ENCODE data around the gene TAF1L.

TAF1L gene

GRCh38 chr9:32589083-32589723 is 46.3 kb downstream of the TAF1L start:
- peak; percentile 46 to 81 (median 64) for DNase-seq

- peak in 3 of 4 experiments; percentile 27 to 48 (median 39) for DNase-seq
Observed at GRCh38 chr9:32587901-32588300, 47.6 kb downstream of the TAF1L start.

GRCh38 chr9:32584784-32585183 is 50.7 kb downstream of the TAF1L start:
- no peak for DNase-seq

GRCh38 chr9:32581512-32582143 is 53.8 kb downstream of the TAF1L start:
- DNase-seq = peak; percentile 36 to 60 (median 56)

- peak in 2 of 4 experiments; percentile 11 to 18 for DNase-seq
Observed at GRCh38 chr9:32580631-32581300, 54.7 kb downstream of the TAF1L start.

GRCh38 chr9:32579706-32580331 is 55.6 kb downstream of the TAF1L start:
- peak; percentile 74 to 88 (median 84) for DNase-seq
